K562 (cell line): ENCODE measurements around the gene SEC24C. TPM values are rescaled to one million over a fixed set of nuclear protein-coding genes. Genes with fewer than 3 reads are reported as not detected.
A peak's percentile ranks its signal among the peaks of the same experiment; 100 is the strongest.

Experiments
- ARNT ChIP-seq, 2 experiments: fragments of 450-650 bp; IDR thresholded peaks; 2 replicates each; pipeline ENCODE4 v1.6.1; 2016; ENCODE audit warnings: mild to moderate bottlenecking in 1 of 2
- CBFA2T2 ChIP-seq: fragments of 450-650 bp; conservative IDR thresholded peaks from 2 replicates; pipeline ENCODE4 v1.6.1; 2017; ENCODE audit warnings: mild to moderate bottlenecking
- DACH1 ChIP-seq: fragments of 450-650 bp; IDR thresholded peaks from 2 replicates; pipeline ENCODE4 v1.6.1; 2018; ENCODE audit not compliant: partially characterized antibody
- HDAC8 ChIP-seq: fragments of 450-650 bp; IDR thresholded peaks from 2 replicates; pipeline ENCODE4 v1.6.1; 2016; ENCODE audit warnings: mild to moderate bottlenecking, missing genetic modification characterization, moderate library complexity, missing compliant biosample characterization
- HEY1 ChIP-seq: fragments of 250-450 bp; sonication (Bioruptor Pico); IDR thresholded peaks from 2 replicates; pipeline ENCODE4 v1.5.0; 2020; ENCODE audit warnings: mild to moderate bottlenecking, moderate library complexity, borderline replicate concordance
- L3MBTL2 ChIP-seq: fragments of 450-650 bp; IDR thresholded peaks from 2 replicates; pipeline ENCODE4 v1.6.1; 2016; ENCODE audit warnings: mild to moderate bottlenecking, moderate library complexity
- NFRKB ChIP-seq: fragments of 450-650 bp; IDR thresholded peaks from 2 replicates; pipeline ENCODE4 v1.6.1; 2016; ENCODE audit warnings: low read depth
- PHF8 ChIP-seq: fragments of 200-600 bp; sonication (generic); IDR thresholded peaks from 2 replicates; pipeline ENCODE4 v1.6.1; 2012; ENCODE audit warnings: mixed run types, mild to moderate bottlenecking, inconsistent platforms, low read length, moderate library complexity, borderline replicate concordance
- PURB ChIP-seq: sonication (generic); formaldehyde crosslinking; IDR thresholded peaks from 2 replicates; pipeline ENCODE4 v1.9.0; 2021; ENCODE audit warnings: low read depth, mild to moderate bottlenecking, missing genetic modification reagents
- RBBP5 ChIP-seq: fragments of 200-600 bp; sonication (generic); IDR thresholded peaks from 2 replicates; pipeline ENCODE4 v1.6.1; 2012; ENCODE audit warnings: borderline replicate concordance, mild to moderate bottlenecking, low read length, control low read depth, inconsistent platforms; ENCODE audit not compliant: insufficient read depth, poor library complexity, severe bottlenecking
- RBFOX2 ChIP-seq: fragments of 200-400 bp; formaldehyde crosslinking; IDR thresholded peaks from 2 replicates; pipeline ENCODE4 v1.6.1; 2017; ENCODE audit warnings: low read depth, mild to moderate bottlenecking, low read length, moderate library complexity
- RBM15 ChIP-seq: fragments of 200-400 bp; formaldehyde crosslinking; IDR thresholded peaks from 2 replicates; pipeline ENCODE4 v1.6.1; 2018; ENCODE audit warnings: mild to moderate bottlenecking, low read length, moderate library complexity; ENCODE audit not compliant: insufficient read depth
- SAP30 ChIP-seq: fragments of 200-600 bp; sonication (generic); IDR thresholded peaks from 2 replicates; pipeline ENCODE4 v1.6.1; 2012; ENCODE audit warnings: borderline replicate concordance, low read depth, mild to moderate bottlenecking, moderate library complexity, low read length, control low read depth, inconsistent platforms; ENCODE audit not compliant: insufficient read depth, poor library complexity, severe bottlenecking
- SMARCC2 ChIP-seq: fragments of 450-650 bp; IDR thresholded peaks from 2 replicates; pipeline ENCODE4 v1.6.1; 2017; ENCODE audit warnings: antibody characterized with exemption, moderate library complexity, mild to moderate bottlenecking, low read depth
- TFAM ChIP-seq: fragments of 250-450 bp; sonication (Bioruptor Pico); conservative IDR thresholded peaks from 2 replicates; pipeline ENCODE4 v1.5.0; 2021; ENCODE audit warnings: mild to moderate bottlenecking, moderate library complexity
- polyA plus RNA-seq, 8 experiments: library from polyadenylated mRNA; depleted of rRNA in 4 of 8; stranded (reverse) in 5 of 8; unstranded in 3 of 8; fragments of >200 nt; fragmentation: Nextera tagmentation in 2 of 8; fragmentation: Illumina TruSeq in 1 of 8; extraction: Ambion mirVana in 2 of 8; extraction: Trizol in 1 of 8; gene quantifications; 2 replicates each; pipeline versions ENCODE4 v1.2.1 to v1.2.3, GENCODE V29; 2011 to 2014; ENCODE audit warnings: inconsistent platforms in 1 of 8, missing spikeins in 1 of 8
- total RNA-seq, 7 experiments: library from RNA; depleted of rRNA in 6 of 7; stranded (reverse); fragments of >200 nt in 6 of 7; fragmentation: Illumina TruSeq in 2 of 7; extraction: Trizol in 2 of 7; gene quantifications; 2 replicates each; pipeline versions ENCODE4 v1.2.1 to v1.2.3, GENCODE V29; 2011 to 2021; ENCODE audit warnings: low replicate concordance in 1 of 7
- TF ChIP-seq, protein P1 (sequence below): fragments of 250-450 bp; sonication (Bioruptor Pico); IDR thresholded peaks from 2 replicates; pipeline ENCODE4 v1.8.0; 2021; ENCODE audit warnings: borderline replicate concordance, mild to moderate bottlenecking, moderate library complexity; ENCODE audit not compliant: poor library complexity, severe bottlenecking
- TF ChIP-seq, protein P2 (sequence below): fragments of 200-800 bp; sonication (Bioruptor generic); IDR thresholded peaks from 2 replicates; pipeline ENCODE4 v1.6.1; 2017; ENCODE audit warnings: missing genetic modification characterization, missing compliant biosample characterization
- TF ChIP-seq, protein P3 (sequence below): fragments of 150-350 bp; conservative IDR thresholded peaks from 2 replicates; pipeline ENCODE4 v1.6.1; 2014; ENCODE audit warnings: low read length
- TF ChIP-seq, protein P4 (sequence below): fragments of 250-450 bp; sonication (Bioruptor Pico); IDR thresholded peaks from 2 replicates; pipeline ENCODE4 v1.8.0; 2022; ENCODE audit warnings: moderate library complexity, mild to moderate bottlenecking, inconsistent platforms

Gene SEC24C
- total and polyA plus RNA-seq, 9 of the 15 experiments (the other 6 are each of a cell fraction or from before 2014, with no cell fraction given): 19.0 to 115 (median 70.5) TPM

DNA sequence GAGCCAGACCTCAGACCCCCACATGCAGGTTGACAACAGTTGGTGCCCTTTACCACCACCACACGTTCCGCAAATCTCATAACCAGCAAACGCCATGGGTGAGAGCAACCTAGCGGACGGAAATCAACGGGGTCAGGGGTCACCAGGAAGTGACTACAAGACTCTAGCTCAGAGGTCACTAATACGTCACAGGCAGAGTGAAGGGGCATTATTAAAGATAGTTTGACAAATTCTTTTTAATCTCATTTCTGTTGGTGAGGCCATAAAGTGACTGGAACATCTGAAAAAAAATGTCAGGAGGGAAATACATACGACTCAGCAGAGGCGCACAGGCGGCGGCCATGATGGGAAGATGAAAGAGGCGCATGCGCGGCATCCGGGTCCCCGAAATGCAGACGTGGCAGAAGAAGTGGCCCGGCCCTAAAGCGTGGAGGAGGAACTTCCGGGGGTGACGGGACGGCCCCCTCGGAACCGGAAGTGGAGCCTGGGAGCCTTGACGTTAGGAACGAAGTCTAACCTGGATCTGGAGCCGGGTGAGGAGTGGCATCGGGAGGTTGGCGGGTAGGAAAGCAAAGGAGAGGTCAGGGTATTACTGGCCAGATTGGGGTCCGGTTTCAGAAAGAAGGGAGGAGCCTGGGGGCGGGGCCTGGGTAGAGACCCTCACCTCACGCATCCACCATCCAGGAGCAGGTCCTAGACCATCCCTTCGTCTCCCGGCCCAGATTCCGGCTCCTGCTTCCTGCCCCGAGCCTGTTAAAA lies at the start of gene SEC24C (continued):
- TF ChIP-seq SAP30: peak; percentile 94
- no peak; the same call in 1 of the 2 replicates for TF ChIP-seq HDAC8 (tag)
- TF ChIP-seq, protein P1, sequence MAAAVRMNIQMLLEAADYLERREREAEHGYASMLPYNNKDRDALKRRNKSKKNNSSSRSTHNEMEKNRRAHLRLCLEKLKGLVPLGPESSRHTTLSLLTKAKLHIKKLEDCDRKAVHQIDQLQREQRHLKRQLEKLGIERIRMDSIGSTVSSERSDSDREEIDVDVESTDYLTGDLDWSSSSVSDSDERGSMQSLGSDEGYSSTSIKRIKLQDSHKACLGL (CRISPR knock-in tag): peak; percentile 12
- TF ChIP-seq CBFA2T2: no peak
- TF ChIP-seq, protein P2, sequence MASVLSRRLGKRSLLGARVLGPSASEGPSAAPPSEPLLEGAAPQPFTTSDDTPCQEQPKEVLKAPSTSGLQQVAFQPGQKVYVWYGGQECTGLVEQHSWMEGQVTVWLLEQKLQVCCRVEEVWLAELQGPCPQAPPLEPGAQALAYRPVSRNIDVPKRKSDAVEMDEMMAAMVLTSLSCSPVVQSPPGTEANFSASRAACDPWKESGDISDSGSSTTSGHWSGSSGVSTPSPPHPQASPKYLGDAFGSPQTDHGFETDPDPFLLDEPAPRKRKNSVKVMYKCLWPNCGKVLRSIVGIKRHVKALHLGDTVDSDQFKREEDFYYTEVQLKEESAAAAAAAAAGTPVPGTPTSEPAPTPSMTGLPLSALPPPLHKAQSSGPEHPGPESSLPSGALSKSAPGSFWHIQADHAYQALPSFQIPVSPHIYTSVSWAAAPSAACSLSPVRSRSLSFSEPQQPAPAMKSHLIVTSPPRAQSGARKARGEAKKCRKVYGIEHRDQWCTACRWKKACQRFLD (CRISPR knock-in tag): peak; percentile 60
- TF ChIP-seq TFAM (CRISPR knock-in tag): no peak
- no peak for TF ChIP-seq PURB (CRISPR knock-in tag)
- TF ChIP-seq, protein P3, sequence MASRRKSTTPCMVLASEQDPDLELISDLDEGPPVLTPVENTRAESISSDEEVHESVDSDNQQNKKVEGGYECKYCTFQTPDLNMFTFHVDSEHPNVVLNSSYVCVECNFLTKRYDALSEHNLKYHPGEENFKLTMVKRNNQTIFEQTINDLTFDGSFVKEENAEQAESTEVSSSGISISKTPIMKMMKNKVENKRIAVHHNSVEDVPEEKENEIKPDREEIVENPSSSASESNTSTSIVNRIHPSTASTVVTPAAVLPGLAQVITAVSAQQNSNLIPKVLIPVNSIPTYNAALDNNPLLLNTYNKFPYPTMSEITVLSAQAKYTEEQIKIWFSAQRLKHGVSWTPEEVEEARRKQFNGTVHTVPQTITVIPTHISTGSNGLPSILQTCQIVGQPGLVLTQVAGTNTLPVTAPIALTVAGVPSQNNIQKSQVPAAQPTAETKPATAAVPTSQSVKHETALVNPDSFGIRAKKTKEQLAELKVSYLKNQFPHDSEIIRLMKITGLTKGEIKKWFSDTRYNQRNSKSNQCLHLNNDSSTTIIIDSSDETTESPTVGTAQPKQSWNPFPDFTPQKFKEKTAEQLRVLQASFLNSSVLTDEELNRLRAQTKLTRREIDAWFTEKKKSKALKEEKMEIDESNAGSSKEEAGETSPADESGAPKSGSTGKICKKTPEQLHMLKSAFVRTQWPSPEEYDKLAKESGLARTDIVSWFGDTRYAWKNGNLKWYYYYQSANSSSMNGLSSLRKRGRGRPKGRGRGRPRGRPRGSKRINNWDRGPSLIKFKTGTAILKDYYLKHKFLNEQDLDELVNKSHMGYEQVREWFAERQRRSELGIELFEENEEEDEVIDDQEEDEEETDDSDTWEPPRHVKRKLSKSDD: peak; percentile 93; the same call in 1 of the 2 replicates
- TF ChIP-seq L3MBTL2: peak; percentile 64
- peak; percentile 94 for TF ChIP-seq PHF8
- TF ChIP-seq HEY1 (CRISPR knock-in tag): peak; percentile 2; the same call in 1 of the 2 replicates
- TF ChIP-seq RBM15: no peak
- TF ChIP-seq NFRKB: peak; percentile 99
- TF ChIP-seq RBFOX2: peak; percentile 97
- TF ChIP-seq DACH1: no peak
- TF ChIP-seq RBBP5: peak; percentile 89
- TF ChIP-seq SMARCC2: 0 out of 2 replicates have a peak, but pooled peaks have one; percentile 41
- TF ChIP-seq, protein P4, sequence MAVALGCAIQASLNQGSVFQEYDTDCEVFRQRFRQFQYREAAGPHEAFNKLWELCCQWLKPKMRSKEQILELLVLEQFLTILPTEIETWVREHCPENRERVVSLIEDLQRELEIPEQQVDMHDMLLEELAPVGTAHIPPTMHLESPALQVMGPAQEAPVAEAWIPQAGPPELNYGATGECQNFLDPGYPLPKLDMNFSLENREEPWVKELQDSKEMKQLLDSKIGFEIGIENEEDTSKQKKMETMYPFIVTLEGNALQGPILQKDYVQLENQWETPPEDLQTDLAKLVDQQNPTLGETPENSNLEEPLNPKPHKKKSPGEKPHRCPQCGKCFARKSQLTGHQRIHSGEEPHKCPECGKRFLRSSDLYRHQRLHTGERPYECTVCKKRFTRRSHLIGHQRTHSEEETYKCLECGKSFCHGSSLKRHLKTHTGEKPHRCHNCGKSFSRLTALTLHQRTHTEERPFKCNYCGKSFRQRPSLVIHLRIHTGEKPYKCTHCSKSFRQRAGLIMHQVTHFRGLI (CRISPR knock-in tag): peak; percentile 58; the same call in 1 of the 2 replicates
- TF ChIP-seq ARNT (IDR thresholded peaks at IDR 0.05): peak; percentile 55 to 93; a peak in 3 of 4 replicates
